ENCODE results near the gene NECTIN4.

Gene NECTIN4

GRCh38 chr1:161082996-161083747, 6.2 kb downstream of the NECTIN4 start:
- H3K9me3 ChIP-seq (ENCODE audit: control insufficient read depth, low read length) = no peaks in the 10 kb centered on the region
- no peaks in the 10 kb centered on the region for H3K36me3 ChIP-seq (ENCODE audit: control insufficient read depth, insufficient read depth, low read length)
- 83% methylated on average over 8 of the region's 8 CpGs for WGBS, 2 experiments
- no peaks in the 10 kb centered on the region for H3K27me3 ChIP-seq (ENCODE audit: control insufficient read depth, insufficient read depth, low read length, poor library complexity, severe bottlenecking)
- no peak overlapping the region for H3K4me3 ChIP-seq (ENCODE audit: insufficient read depth, low read depth, low read length)
- H3K4me1 ChIP-seq (ENCODE audit: control insufficient read depth, insufficient read depth, low read length) = peaks cover 12% of the 10 kb centered on the region
- H3K27ac ChIP-seq (ENCODE audit: insufficient read depth, low read depth, low read length, poor library complexity, severe bottlenecking) = no peak overlapping the region

DNA sequence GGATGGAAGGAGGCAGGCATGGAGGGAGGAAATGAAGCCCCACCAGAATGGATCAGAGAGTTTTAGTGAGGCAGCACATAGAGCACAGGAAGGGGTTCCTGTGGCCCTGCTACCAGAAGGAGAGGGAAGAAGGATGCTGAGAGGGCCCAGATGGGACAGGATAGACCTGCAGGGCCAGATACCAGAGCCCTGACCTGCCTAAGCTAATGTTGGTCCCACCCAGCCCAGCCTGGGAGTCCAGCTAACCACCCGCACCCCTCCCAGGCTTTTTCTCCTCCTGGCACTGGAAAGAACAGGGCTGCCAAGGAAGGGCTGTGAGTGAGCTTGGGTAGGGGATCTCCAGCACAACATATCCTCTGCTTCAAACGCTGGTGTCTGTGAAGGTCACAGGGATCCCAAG, 6.9 kb downstream of the NECTIN4 start:
- WGBS, 2 experiments = 86 to 89% methylated on average over 2 of the region's 2 CpGs
- Histone ChIP-seq H3K9me3 (ENCODE audit: control insufficient read depth, low read length) (no peaks in the 10 kb centered on the region), H3K4me1 (ENCODE audit: control insufficient read depth, insufficient read depth, low read length) (peaks cover 12% of the 10 kb centered on the region), H3K36me3 (ENCODE audit: control insufficient read depth, insufficient read depth, low read length) (no peaks in the 10 kb centered on the region), H3K27ac (ENCODE audit: insufficient read depth, low read depth, low read length, poor library complexity, severe bottlenecking) (no peak overlapping the region), H3K27me3 (ENCODE audit: control insufficient read depth, insufficient read depth, low read length, poor library complexity, severe bottlenecking) (no peaks in the 10 kb centered on the region), H3K4me3 (ENCODE audit: insufficient read depth, low read depth, low read length) (no peak overlapping the region)

- H3K4me1 ChIP-seq (ENCODE audit: control insufficient read depth, insufficient read depth, low read length) = peaks cover 12% of the 10 kb centered on the region
- H3K36me3 ChIP-seq (ENCODE audit: control insufficient read depth, insufficient read depth, low read length) = no peaks in the 10 kb centered on the region
- no peak overlapping the region for H3K4me3 ChIP-seq (ENCODE audit: insufficient read depth, low read depth, low read length)
- H3K27ac ChIP-seq (ENCODE audit: insufficient read depth, low read depth, low read length, poor library complexity, severe bottlenecking) = no peak overlapping the region
- no peaks in the 10 kb centered on the region for H3K27me3 ChIP-seq (ENCODE audit: control insufficient read depth, insufficient read depth, low read length, poor library complexity, severe bottlenecking)
- WGBS, 2 experiments = 76 to 78% methylated on average over 5 of the region's 5 CpGs
- no peaks in the 10 kb centered on the region for H3K9me3 ChIP-seq (ENCODE audit: control insufficient read depth, low read length)
These were observed 7.8 kb downstream of the NECTIN4 start for GRCh38 chr1:161081519-161081918.

DNA sequence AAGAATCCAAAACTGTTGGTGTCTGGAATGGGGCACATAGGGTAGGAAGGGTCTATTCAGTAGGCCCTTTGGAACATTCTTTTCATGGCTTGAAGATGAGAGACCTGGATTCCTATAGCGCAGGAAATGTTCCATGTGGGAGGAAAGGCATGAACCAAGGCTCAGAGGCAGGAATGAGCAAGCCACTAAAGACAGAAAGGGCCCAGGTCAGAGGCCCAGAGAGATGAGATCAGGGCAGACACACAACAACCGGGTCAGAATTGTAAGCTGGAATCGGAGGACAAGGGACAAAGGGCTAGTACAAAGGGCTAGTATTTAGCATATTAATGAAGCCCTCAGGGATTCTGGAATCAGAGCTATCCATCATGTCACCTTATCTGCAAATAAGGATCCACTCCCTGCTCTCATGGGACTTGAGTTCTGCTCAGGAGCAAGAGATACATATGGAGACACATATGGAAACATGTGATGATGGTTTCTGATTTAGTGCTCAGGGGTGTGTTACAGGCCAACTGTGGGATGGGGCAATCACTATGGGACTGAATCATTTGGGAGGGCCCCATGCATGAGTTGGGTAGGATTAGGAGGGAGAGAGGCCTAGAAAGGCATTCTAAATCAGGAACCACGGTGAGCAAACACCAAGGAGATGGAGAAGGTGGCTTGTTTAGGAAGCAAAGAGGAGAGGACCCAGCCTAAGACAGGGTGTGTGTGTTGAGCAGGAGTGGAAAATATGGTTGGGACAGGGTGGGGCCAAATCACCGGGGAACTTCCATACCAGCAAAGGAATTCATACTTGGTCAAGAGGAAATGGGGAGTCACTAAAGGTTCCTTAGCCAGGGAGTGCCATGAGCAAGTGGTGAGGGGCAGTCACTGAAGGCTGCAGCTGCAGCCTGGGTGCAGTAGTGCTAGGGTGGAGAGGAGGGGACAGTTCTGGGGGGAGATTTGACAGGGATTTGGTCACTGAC, 8.6 kb downstream of the NECTIN4 start:
- Histone ChIP-seq H3K27ac (ENCODE audit: insufficient read depth, low read depth, low read length, poor library complexity, severe bottlenecking) (peak overlapping the region; percentile 50), H3K4me1 (ENCODE audit: control insufficient read depth, insufficient read depth, low read length) (peaks cover 12% of the 10 kb centered on the region), H3K4me3 (ENCODE audit: insufficient read depth, low read depth, low read length) (no peak overlapping the region), H3K9me3 (ENCODE audit: control insufficient read depth, low read length) (no peaks in the 10 kb centered on the region), H3K36me3 (ENCODE audit: control insufficient read depth, insufficient read depth, low read length) (no peaks in the 10 kb centered on the region), H3K27me3 (ENCODE audit: control insufficient read depth, insufficient read depth, low read length, poor library complexity, severe bottlenecking) (no peaks in the 10 kb centered on the region)
- 61 to 70% methylated on average over 5 of the region's 5 CpGs for WGBS, 2 experiments

- no peak overlapping the region for H3K4me3 ChIP-seq (ENCODE audit: insufficient read depth, low read depth, low read length)
- H3K27me3 ChIP-seq (ENCODE audit: control insufficient read depth, insufficient read depth, low read length, poor library complexity, severe bottlenecking) = no peaks in the 10 kb centered on the region
- WGBS, 2 experiments = 92 to 93% methylated on average over 41 of the region's 41 CpGs
- no peak overlapping the region for H3K27ac ChIP-seq (ENCODE audit: insufficient read depth, low read depth, low read length, poor library complexity, severe bottlenecking)
- H3K4me1 ChIP-seq (ENCODE audit: control insufficient read depth, insufficient read depth, low read length) = peaks cover 7% of the 10 kb centered on the region
- H3K9me3 ChIP-seq (ENCODE audit: control insufficient read depth, low read length) = no peaks in the 10 kb centered on the region
- no peaks in the 10 kb centered on the region for H3K36me3 ChIP-seq (ENCODE audit: control insufficient read depth, insufficient read depth, low read length)
These were observed 9.8 kb downstream of the NECTIN4 start for GRCh38 chr1:161079436-161080110.

DNA sequence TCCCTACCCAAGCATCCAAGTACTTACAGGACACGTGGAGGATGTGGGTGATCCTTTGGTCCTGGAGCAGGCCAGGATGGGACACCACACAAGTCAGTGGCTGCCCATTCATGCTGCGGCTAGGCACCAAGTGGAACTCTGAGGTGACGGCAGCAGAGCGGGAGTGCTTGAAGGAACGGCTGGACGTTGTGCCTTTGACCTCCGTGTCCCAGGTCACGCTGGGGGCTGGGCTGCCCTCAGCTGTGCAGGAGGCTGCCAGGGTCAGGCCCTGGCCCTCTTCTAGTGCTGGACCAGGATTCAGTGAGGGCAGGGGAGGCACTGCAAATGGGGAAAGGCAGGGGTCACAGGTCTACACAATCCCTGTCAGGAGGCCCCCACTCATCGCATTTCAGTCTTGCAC, 11.9 kb downstream of the NECTIN4 start:
- H3K27me3 ChIP-seq (ENCODE audit: control insufficient read depth, insufficient read depth, low read length, poor library complexity, severe bottlenecking) = no peaks in the 10 kb centered on the region
- H3K27ac ChIP-seq (ENCODE audit: insufficient read depth, low read depth, low read length, poor library complexity, severe bottlenecking) = no peak overlapping the region
- no peaks in the 10 kb centered on the region for H3K36me3 ChIP-seq (ENCODE audit: control insufficient read depth, insufficient read depth, low read length)
- H3K4me3 ChIP-seq (ENCODE audit: insufficient read depth, low read depth, low read length) = no peak overlapping the region
- no peaks in the 10 kb centered on the region for H3K9me3 ChIP-seq (ENCODE audit: control insufficient read depth, low read length)
- H3K4me1 ChIP-seq (ENCODE audit: control insufficient read depth, insufficient read depth, low read length) = no peaks in the 10 kb centered on the region
- 88 to 91% methylated on average over 9 of the region's 9 CpGs for WGBS, 2 experiments

GRCh38 chr1:161076410-161076809, 12.9 kb downstream of the NECTIN4 start:
- H3K27ac ChIP-seq (ENCODE audit: insufficient read depth, low read depth, low read length, poor library complexity, severe bottlenecking) = no peak overlapping the region
- H3K4me3 ChIP-seq (ENCODE audit: insufficient read depth, low read depth, low read length) = no peak overlapping the region
- H3K36me3 ChIP-seq (ENCODE audit: control insufficient read depth, insufficient read depth, low read length) = no peaks in the 10 kb centered on the region
- H3K27me3 ChIP-seq (ENCODE audit: control insufficient read depth, insufficient read depth, low read length, poor library complexity, severe bottlenecking) = no peaks in the 10 kb centered on the region
- no peaks in the 10 kb centered on the region for H3K4me1 ChIP-seq (ENCODE audit: control insufficient read depth, insufficient read depth, low read length)
- no peaks in the 10 kb centered on the region for H3K9me3 ChIP-seq (ENCODE audit: control insufficient read depth, low read length)

GRCh38 chr1:161074676-161075368, 14.5 kb downstream of the NECTIN4 start:
- no peaks in the 10 kb centered on the region for H3K9me3 ChIP-seq (ENCODE audit: control insufficient read depth, low read length)
- no peaks in the 10 kb centered on the region for H3K36me3 ChIP-seq (ENCODE audit: control insufficient read depth, insufficient read depth, low read length)
- 91% methylated on average over 12 of the region's 12 CpGs for WGBS, 2 experiments
- H3K27me3 ChIP-seq (ENCODE audit: control insufficient read depth, insufficient read depth, low read length, poor library complexity, severe bottlenecking) = no peaks in the 10 kb centered on the region
- no peaks in the 10 kb centered on the region for H3K4me1 ChIP-seq (ENCODE audit: control insufficient read depth, insufficient read depth, low read length)
- H3K4me3 ChIP-seq (ENCODE audit: insufficient read depth, low read depth, low read length) = no peak overlapping the region
- H3K27ac ChIP-seq (ENCODE audit: insufficient read depth, low read depth, low read length, poor library complexity, severe bottlenecking) = no peak overlapping the region

GRCh38 chr1:161073474-161074121, 15.8 kb downstream of the NECTIN4 start:
- H3K4me3 ChIP-seq (ENCODE audit: insufficient read depth, low read depth, low read length) = no peak overlapping the region
- H3K9me3 ChIP-seq (ENCODE audit: control insufficient read depth, low read length) = no peaks in the 10 kb centered on the region
- no peaks in the 10 kb centered on the region for H3K4me1 ChIP-seq (ENCODE audit: control insufficient read depth, insufficient read depth, low read length)
- 80 to 81% methylated on average over 7 of the region's 7 CpGs for WGBS, 2 experiments
- no peaks in the 10 kb centered on the region for H3K36me3 ChIP-seq (ENCODE audit: control insufficient read depth, insufficient read depth, low read length)
- H3K27me3 ChIP-seq (ENCODE audit: control insufficient read depth, insufficient read depth, low read length, poor library complexity, severe bottlenecking) = no peaks in the 10 kb centered on the region
- no peak overlapping the region for H3K27ac ChIP-seq (ENCODE audit: insufficient read depth, low read depth, low read length, poor library complexity, severe bottlenecking)
